Measurements from ENCODE around the gene AGAP1. TPM values are rescaled to one million over a fixed set of nuclear protein-coding genes. Genes with fewer than 3 reads are reported as not detected.

AGAP1 gene
- polyA plus RNA-seq, 5 donors, result 14.7 to 19.2 (median 18.4) TPM

DNA sequence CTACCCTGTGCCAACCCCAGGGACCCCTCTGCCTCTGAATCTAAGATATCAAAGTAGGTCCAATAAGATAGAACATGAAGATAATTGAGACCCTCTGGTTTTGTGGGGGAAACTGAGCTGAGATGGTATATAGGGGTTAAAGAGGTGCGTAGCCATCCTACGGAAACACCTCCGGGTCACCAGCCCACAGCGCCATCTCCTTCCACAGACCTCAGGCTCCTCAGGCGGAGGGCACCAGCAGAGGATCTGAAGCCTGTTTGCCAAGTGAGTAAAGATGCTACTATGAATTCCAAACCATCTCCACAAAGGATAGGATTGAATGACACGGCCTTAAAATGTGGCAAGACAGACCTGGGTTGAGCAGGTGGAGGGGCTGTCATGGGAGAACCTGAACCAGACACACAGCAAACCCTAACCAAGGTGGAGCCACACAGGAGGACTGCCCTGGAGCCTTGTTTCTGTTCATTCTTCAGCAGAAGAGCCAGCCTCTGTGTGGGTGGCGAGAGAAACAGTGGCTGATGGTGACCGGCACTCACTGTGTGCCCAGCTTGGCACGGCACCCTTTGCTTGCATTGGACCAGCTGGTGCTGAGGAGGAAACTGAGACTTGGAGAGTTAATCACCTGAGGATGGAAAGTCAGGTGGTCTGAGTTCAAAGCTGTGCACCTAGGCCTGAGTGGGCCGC lies 664.1 kb downstream of the AGAP1 start:
- DNase-seq, result no peak

DNA sequence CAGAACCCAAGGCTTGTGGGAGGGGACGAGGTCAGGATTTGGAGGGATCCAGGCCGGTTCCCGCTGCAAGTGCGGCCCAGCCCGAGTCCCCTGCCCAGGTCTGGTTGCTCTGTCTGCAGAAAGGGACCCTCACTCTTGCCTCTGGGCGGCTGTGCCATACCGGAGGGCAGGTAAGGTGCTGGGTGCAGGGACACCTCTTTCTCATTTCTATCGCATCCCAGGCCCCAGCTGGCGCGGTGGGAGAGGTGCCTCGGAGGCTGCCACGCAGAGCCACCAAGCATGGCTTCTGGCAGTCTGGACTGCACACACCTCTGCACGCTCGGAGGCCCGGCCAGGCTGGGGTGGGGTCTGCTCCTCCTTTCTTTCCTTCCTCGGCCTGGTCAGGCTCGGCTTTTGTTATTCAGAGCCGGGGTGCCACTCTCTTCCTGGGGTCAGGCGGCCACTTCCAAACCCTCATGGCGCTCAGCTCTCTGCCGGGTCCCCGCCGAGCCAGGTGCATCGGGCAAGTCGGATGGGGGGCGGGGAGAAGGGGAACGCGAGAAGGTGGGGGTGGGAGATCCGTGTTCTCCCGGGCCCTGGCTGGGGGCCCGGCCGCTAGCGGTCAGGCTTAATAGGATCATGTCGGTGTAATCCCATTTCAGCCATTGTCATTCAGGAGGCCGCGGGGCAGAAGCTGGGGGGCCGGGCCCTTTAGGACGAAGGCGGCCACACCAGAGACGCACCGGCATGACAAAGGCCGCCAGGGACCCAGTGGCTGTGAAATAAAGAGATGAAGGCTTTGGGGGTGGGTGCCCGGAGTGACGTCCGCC lies 665.3 kb downstream of the AGAP1 start:
- DNase-seq, result no peak

DNA sequence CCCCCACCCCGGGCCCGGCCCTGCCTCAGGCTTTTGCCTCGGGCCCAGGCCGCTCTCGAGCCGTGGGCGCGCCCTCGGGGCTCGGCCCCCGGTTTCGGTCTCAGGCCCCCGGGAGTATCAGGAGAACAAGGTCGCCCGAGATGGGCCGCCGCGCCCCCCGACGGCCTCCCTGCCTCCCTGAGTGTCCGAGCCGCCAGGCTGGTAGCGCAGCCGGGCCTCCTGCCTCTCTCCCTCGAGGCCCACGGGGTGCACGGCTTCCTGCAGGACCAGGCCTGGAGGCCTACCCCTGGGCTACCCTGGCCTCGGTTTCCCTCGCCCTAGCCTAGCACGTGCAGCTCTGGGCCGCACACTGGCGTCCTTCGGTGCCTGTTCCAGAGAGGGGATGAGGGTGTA lies 665.9 kb downstream of the AGAP1 start:
- DNase-seq, result no peak

DNA sequence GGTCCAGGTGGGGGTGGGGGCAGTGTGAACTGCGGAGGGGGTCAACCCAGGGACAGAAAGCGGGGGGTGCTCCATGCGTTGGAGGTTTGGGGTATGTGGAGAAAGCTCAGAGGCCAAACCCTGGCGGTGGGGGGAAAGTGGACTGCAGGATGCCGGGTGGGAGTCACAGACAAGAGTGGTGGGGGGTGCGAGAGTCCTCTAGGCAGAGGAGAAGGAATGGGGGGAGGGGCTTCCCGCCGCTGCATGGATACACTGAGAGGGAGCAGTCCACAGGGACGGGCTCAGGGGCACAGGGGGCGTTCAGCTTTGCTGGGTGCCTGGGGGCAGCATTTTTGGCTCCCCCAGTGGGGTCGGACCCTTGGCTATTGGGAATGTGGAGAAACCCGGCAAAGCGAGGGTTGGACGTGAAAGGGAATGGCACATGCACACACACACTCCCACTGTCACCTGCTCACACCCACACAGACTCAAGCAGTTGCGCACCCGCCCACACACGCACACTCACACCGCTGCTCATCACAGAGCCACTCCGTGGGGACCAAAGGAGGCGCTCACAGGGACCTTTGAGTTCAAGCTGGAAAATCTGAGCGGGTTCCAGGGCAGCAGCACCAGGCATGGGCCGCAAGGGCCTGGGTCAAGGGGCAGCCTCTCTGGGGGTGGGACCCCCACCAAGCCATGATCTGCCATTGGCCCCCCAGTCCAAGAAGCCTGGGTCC lies 666.7 kb downstream of the AGAP1 start:
- DNase-seq, result no peak

DNA sequence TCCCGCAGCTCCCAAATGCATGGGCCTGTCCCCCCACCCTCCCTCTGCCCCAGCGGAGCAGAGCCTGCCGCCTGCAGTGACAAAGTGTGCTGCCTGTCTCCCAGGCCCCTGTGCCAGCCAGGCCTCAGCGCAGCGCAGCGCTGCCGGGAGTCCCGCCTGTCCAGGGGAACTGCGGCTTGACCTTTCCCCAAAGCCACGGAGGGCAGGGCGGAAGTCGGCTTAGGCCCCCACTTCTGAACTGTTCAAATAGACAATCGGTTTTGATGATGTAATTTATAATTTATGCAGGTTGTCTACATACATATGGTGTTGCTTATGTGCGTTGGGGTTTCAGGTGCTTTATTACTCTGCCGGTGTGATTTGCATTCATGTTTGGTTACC lies 667.2 kb downstream of the AGAP1 start:
- DNase-seq, result no peak

DNA sequence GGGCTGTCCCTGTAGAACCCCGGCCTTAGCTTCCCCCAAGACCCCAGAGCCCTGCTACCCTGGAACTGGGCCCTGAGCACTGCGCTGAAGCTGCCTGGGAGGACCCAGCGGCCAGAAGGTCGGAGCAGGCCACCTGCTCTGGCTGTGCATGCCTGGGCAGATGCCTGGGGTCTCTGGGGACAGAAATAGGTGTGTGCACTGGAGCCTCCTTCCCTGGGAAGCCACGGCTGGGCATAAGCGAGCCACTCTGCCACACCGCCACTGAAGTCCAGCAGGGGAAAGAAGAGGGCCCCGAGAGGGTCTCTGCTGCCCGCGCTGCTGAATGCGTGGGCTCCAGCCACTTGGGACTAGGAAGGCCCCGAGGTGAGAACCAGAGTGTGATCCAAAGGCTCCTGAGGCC lies 667.7 kb downstream of the AGAP1 start:
- no peak for DNase-seq

DNA sequence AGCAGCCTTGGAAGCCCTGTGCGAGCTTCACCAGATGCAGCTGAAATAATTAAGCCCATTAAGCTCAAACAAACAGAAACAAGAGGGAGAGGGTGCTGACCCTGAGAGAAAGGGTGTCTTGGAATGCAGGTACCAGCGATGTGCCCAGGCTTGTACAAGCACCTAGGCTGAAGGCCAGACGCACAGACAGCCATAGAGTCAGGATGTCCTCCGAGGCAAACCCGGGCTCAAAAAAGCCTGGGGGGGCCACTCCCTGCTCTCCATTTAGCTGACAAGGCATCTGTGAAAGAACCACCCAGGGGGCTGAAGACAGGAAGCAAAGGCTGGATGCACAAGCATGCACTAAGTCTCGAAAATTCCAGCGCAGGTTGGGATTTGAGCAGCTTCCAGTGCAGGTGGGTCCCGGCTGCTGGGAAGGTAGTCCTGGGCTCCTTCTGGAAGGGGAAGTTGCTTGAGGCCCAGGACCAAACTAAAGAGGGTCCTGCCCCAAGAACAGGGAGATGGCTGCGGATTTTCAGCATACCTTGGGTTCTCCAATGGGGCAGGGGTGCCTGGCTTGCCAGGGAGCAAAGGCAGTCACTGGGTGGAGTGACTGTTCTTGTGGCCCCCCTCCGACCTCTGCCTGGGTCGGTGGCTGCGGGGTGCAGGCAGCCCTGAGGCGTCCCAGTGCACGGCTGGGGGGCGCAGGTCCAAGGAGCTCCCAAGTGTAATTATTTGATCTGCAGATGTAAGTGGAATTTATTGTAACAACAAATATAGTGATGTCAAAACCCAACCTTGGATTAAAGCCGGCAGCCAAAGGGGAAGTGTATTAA lies 668.4 kb downstream of the AGAP1 start:
- no peak for DNase-seq

DNA sequence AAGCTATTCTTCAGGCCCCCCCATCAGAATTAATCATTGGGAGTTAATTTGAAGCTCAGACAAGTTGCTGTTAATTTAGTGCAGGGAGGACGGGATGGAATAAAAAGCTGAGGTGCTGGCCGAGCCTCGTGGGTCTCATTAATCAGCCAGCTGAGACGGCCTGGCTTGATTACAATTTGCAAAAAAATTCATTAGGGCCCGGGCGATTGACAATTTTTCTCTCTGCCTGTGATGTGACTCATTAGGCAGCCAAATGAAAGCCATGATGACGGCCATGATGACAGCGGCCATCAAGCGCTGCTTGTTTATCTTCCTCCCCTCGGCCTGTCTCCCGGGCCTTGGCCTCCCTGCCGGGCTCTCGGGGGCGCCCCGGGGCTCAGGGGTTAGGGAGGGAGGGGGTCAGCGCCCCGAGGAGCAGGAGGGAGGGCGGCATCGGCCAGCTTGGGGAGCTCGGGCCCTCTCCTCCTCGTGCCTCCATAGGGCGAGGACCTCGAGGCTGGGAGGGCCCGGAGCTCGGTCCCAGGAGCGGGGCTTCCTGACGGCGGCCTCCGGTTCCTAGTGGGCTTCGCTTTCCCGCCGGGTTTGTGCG lies 669.1 kb downstream of the AGAP1 start:
- no peak for DNase-seq

DNA sequence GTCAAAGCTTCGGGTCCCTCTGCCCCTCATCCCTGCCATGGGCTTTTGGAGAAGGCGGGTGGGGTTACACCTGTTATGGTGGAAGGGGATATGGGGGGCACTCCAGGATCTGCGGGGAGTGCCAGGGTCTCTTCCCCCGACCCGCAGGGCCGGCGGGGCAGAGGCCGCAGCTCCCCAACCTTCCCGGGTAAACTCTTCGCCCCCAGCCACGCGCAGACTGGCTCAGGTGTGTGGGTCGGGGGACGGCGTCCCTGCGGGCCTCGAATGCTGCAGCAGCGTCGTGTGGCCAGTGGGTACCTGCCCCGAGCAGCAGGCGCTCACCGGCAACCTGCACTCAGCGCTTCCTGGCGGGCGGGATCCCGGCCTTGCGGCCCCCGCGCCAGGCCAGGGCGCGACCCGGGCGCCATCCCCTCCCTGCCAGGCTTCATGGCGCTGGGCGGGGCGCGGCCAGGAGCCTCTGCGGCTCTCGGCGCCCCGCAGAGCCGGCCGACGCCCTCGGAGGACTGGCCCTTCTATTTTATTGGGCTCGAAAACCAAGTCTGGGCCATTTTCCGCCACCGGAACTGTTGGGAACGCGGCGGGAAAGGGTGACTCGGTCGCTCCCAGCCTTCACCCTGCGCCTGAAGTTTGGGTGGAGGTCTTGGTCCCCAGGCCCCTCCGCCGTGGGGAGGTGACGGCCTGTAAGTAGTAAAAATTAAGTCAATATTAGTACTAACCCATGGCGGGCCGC lies 669.8 kb downstream of the AGAP1 start:
- DNase-seq, result no peak

DNA sequence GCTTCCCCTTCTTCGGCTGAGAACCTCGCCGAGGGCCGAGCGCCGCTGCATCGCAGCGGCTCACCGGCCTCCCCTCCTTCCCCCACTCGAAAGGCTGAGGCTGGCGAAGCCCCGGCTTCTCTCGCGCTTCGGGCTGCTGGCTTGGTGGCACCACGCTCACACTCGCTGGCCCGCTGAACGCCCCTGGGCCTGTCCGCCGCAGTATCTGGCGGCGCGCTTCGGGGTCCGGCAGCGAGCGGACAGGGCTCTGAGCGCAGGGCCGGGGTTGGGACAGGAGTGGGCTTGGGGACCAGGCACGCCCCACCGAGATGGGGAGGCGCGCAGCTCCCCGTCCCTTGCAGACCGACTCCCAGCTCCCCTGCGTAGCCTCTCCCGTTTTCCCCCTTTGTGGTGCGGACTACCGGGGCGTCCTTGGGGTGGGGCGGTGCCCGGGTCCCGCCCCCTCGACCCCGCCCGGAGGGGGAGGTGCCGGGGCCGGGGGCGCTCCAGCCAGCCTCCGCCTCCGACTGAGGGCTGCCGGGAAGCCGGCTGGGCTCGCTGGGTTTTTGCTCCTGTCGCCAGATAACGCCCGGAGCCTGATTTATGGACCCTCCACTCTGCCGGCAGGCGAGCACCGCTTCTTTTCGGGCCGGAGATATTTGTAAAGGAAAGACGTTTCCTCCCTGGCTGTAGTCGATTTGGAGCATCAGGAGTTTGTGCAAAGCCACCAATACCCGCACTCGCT lies 670.5 kb downstream of the AGAP1 start:
- DNase-seq, result no peak

DNA sequence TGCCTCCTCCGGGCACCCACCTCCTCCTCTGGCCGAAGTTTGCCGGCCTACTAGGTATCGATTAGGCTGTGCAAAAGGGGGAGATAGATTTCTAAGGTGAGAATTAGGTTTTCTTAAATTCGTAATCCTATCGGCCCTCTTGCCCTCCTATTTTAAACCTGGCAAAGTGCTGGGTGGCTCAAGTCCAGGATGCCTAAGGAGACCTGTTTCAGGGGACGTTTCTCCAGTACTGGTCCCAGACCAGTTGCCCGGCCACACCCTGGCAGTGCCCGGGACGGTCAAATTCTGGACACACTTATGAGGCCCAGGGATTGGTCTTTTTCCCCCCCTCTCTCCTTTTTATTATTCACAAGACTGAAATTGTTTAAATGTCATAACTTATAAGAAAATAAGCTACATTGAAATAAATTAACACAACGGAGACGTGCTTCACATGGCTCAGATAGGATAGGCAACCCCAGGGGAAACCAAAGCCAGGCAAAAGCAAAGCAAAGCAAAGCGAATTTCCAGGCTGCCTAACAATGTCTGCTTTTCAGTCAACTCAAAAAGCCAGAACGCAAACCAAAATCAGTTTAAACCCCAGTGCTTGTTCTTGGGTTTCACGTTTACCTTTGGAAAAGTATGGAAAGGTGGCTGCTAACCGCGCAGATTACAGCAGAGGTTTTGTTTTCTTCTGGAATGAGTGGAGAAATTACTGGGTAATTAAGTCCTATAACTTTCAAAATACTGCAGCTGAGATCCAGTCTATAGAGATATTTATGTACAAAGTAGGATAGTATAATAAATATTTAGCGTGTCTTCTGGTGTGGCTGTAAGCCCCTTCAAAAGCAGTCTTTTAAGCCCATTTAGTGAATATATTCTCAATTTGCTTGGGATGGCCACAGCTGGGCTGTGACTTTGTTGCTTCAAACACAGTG lies 671.3 kb downstream of the AGAP1 start:
- no peak for DNase-seq

DNA sequence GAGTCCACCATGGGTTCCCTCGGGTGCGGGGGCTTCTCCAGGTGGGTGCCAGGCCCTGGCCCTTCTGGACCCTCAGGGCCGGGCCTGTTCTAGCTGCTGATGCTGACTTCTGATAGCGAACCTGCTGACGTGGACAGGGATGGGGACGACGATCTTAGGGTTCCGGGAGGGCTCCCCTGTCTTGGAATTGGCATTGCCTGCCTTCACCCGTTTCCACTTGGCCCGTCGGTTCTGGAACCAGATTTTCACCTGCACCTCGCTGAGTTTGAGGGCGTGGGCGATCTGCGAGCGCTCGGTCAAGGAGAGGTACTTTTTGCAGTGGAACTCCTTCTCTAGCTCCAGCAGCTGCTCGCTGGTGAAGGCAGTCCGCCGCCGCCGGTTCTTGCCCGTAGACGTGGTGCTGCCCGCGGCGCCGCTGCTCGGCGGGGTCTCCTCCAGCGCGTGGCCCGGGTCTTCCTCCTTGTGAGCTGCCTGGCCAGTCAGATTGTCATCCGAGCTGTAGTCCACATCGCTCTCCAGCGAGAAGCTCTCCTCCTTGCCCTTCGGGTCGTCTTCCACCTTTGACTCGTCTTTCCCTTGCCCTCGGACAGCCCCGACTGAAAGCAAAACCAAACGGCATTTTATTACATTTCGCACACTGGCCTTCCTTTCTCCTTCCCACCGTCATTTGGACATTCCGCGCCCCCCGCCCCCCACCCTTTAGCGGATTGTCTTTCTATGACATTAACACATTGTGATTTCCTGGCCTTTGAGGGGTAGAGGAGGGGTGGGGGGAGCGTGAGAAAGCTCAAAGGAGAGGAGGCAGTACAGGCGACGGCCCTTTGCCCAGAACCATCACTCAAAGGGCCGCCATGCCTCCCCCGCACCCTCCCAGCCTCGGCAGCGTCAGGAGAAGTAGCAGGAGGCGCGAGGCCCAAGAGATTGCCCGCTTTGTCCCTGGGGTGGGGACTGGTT lies 672.3 kb downstream of the AGAP1 start:
- no peak for DNase-seq

DNA sequence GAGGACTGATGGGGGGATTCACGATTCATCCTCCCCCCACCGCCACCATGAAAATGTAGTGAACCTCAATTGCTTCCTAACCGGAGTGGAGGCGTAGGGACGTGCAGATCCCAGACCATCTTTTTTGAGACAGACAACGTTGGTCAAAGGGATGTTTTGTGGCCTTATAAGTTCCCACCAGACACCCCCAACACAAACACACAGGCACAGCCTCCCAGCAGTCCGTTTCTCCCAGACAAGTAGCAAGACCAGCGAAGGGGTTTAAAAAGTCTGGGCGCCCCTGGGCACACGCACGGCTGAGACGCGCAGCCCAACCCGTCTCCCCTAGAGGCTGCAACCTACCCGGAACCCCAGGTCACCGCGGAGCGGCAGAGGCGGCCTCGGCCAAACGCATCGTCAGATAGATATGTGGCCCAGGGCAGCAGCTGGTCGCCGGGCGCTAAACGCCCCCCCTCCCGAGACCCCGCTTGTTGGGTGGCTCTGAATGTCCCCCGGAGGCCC lies 673.0 kb downstream of the AGAP1 start:
- DNase-seq, result no peak

DNA sequence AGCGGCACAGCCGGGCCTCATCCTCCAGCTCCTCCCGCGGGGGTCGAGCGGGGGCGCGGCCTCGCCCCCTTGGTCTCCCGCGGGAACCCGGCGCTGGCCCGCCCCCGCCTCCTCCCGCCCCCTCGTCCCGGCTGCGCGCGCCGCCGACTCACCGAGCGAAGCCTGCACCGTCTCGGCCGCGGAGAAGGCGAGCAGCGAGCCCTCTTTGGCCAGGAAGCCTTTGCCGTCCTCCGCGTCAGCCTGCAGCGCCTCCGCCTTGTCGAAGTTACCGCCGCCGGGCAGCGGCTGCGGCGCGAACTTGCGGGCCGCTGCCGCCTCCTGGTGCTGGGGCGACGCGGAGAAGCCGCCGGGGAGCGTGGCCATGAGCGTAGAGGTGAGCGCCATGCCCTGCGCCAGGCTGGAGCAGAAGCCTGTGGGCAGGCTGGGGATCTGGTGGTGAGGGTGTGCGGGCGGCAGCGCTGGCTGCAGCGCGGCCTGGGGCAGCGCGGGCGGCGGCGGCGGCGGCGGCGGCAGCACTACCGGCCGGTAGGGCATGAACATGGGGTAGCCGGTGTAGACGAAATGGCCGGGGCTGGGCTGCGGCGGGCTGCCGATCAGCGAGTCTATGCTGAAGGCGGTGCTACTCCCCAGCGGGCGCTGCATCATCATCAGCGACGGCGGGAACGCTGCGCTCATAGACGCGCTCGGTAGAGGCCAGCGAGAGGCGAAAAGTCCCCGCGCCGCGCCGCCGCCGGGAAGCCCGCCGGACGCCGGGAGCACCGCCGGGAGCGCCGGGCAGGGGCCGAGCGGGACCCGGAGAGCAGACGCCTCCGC lies 673.7 kb downstream of the AGAP1 start:
- DNase-seq, result no peak

DNA sequence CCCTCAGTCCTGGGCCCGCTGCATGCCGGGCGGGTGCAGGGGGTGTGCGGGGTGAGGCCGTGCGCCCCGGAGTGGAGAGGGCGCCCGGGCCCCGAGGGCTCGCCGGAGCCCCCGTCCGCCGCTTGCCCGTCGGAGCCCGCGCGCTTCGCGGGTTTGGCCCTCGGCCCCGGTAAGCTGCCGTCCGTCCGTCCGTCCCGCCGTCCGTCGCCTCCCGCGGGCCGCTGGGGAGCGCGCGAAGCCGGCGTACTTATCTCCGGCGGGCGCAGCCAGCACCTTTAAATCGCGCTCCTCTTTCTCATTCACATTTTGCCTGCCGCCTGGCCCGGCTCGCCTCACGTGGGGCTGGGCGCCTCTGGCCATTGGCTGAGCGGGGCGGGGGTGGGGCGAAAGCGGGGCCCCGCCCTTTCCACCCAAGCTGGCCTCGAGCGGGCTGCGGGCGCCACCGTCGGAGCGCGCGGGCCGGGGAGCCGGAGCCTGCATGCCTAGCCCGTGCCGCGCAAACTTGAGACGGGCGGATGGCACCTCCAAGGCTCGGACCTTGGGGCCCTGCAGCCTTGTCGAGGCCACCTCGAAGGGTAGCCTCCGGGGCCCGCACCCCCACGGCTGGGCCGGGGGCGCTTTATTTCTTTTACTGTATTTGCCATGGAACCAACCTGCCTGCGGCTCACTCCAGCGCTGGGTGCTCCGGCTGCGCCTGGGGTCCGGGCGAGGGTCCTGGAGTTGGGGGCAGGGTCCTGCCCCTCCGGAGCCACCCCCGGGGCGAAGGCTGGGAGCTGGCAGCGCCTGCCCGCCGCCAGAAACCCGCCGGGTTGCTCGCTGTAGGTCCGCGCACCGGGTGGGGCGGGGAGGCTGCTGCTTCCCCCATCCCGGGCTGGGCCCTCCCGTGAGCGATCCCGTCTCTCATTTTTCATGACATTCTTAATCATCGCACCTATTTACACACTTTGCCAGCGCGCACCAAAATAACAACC lies 674.6 kb downstream of the AGAP1 start, which contains the start of gene GBX2:
Gene GBX2 (minus strand): TSS at position 277 of the 971 bp plus-strand sequence. CDS start 415 bp downstream, outside the sequence.
- no peak for DNase-seq
